GM18505 (cell line): ENCODE measurements around the gene PELI2.

Source experiments
- ATAC-seq: cut with Tn5 transposase; IDR thresholded peaks from one replicate; pipeline ENCODE4 v1.9.1; 2021; ENCODE audit not compliant: unreplicated experiment
- POLR2A ChIP-seq: IDR thresholded peaks from 4 replicates; pipeline ENCODE4 v1.6.1; 2011; ENCODE audit warnings: borderline replicate concordance; ENCODE audit not compliant: insufficient read depth, insufficient read length; ENCODE audit errors: extremely low read depth

The PELI2 gene

GRCh38 chr14:56284641-56285040 lies 166.4 kb downstream of the PELI2 start:
- TF ChIP-seq POLR2A = no peak
- ATAC-seq = no peak

DNA sequence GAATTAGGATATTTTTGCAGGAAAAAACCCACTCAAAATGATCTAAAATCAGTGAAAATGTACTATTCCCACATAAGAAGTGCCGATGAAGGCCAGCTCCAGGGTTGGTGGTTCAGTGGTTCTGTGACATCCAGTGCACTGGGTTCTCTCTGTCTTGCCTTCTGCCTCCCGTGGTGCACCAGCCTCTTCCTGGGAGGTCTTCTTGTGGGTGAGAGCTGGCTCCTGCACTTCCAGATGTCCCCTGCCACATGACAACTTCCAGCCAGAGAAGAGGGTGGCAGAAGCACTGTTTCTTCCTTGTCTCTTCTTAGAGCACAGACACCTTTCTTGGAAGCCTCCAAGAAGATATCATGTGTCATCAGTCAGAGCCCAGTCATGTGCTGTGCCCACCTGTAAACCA lies 170.9 kb downstream of the PELI2 start:
- ATAC-seq = no peak
- no peak for TF ChIP-seq POLR2A

DNA sequence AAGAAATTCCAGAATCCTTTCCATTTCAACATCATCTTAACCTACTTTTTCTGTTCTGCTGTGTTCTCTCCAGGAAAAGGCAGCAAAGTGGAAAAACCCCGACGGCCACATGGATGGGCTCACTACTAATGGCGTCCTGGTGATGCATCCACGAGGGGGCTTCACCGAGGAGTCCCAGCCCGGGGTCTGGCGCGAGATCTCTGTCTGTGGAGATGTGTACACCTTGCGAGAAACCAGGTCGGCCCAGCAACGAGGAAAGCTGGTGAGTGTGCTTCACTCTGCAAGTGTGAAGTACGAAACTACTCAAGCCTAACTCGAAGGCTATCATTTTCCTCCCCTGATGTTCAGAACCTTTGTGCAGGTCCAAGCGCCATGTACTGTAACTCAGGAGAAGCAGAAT lies 172.0 kb downstream of the PELI2 start:
- no peak for TF ChIP-seq POLR2A
- no peak for ATAC-seq

GRCh38 chr14:56292970-56293369 lies 174.8 kb downstream of the PELI2 start:
- no peak for TF ChIP-seq POLR2A
- ATAC-seq = no peak

GRCh38 chr14:56293506-56293905 lies 175.3 kb downstream of the PELI2 start:
- ATAC-seq = no peak
- TF ChIP-seq POLR2A = no peak

DNA sequence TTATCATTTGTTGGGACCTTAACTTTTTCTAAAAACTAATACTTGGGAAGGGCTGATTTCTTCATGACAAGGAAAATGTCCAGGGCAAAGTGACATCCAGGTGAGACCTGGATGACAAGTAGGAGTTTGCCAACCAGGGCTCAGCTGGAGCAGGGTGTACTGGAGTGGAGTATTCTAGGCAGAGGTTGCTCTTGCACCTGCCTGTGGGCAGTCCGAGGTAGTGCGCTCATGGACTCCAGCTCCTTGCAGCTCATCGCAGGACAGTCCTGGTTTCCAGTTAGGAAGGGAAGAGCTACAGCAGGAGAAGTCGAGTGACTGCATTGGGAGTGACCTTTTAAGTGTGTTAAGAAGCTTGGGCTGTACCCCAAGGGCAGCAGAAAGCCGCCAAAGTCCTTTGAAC lies 175.9 kb downstream of the PELI2 start:
- no peak for ATAC-seq

DNA sequence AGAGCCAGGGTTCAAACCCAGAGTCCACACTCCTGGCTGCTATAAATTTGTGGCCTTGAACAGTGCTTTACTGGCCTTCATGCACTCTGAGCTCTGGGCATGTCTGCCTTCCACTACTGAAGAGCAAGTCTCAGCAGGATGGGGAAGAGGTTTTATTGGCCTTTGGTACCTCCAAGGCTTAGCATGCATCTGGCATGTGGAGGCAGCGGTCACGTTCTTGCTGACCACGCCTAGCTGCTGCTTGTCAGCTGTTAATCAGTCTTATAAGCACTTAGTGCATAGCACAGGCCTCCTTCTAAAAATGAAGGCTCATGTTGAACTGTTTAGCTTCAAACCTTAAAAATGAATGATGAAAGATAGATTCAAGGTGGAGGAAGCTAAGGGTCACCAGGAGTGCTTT lies 177.5 kb downstream of the PELI2 start:
- no peak for TF ChIP-seq POLR2A
- no peak for ATAC-seq

More for the DNA sequence above, 175.9 kb downstream of the PELI2 start:
- TF ChIP-seq POLR2A = no peak

GRCh38 chr14:56297449-56297848 lies 179.2 kb downstream of the PELI2 start:
- ATAC-seq = no peak
- no peak for TF ChIP-seq POLR2A

DNA sequence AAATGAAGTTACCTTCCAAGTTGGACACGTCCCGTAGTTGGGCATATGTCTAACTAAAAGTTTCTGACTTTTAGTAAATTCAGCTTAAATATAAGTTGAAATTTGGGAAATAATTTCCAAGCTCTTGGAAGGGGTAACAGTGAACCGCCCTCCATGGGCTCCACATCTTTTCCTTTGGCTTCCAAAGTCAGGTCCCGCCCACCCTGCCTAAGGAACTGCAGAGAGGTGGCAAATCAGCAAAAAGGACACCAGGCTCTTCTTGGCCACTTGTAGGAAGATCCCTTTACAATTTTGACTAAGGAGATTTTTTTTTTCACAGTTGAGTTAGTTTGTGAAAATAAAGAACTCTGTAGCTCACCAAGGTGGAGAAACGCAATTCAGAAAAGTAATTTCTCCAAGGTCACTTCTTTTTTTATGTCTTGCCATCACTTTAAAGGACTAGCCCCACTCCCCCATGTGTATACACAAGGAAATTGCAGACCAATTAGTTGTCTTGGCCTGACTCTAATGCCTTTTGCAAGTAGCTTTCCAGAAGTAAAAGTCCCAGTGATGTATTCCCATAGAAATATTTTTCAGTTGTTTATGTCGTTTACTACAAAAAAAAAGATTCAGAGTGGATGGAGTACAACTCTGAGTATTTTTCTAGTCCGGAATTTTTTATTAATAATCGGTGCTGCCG lies 181.2 kb downstream of the PELI2 start:
- no peak for ATAC-seq
- no peak for TF ChIP-seq POLR2A

- no peak for ATAC-seq
- no peak for TF ChIP-seq POLR2A
Observed at GRCh38 chr14:56300495-56300894, 182.3 kb downstream of the PELI2 start.

DNA sequence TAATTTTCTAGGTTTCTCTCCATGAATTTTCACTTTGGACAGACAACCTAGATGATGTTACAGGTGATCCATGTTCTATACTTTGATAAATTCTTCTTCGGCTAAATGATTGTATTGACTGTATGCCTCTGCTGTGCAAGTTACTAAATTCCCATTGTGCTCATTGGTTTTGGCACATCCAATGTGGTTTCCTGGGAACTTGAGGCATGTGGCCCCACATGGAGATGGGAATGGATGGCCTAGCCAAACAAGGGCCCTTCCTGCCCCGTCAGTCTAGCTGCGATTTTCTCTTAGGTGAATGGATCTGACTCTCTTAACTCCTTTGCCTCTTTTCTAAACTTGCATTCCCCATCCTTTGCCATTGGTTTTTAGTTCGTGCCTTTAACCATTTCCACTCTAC lies 186.2 kb downstream of the PELI2 start:
- ATAC-seq = no peak

GRCh38 chr14:56309198-56309597 lies 191.0 kb downstream of the PELI2 start:
- no peak for TF ChIP-seq POLR2A
- no peak for ATAC-seq

More for the DNA sequence above, 186.2 kb downstream of the PELI2 start:
- no peak for TF ChIP-seq POLR2A

DNA sequence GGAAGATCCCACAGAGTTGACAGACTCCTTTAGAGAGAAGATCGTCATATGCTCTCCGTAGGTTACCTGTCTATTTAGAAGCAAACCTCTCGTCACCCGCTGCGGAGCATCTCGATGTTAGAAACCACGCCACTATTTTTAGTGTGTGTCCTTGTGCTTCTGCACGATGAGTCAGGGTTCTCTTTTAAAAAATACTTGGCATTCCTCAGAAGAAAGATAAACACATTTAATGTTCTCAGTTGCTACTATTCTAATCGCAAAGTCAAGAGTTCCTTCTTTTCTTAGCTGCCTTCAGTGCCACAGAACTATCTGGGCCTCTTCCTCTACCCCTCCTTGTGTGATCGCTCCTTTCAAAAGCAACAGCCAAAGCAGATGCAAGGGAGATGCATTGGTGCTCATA lies 192.4 kb downstream of the PELI2 start:
- no peak for ATAC-seq

DNA sequence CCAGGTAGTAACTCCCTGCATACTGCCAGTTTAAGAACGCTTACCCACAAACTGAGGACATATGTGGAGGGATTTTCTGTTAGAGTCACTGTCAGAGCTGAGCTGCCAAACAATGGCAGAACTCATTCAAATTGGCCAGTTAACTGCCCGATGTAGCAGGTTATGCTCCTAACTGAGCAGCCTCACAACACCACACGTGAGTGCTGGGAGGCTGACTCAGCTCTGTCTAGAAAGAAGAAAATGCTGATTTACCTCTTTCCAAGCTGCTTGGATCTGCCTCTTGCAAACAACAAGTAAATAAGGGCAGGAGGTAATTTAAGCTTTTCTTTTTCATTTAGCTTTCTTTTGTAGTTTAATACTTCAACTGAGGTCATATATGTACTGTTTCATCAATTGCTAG lies 195.6 kb downstream of the PELI2 start:
- no peak for TF ChIP-seq POLR2A
- ATAC-seq = no peak

More for the DNA sequence above, 192.4 kb downstream of the PELI2 start:
- TF ChIP-seq POLR2A = no peak
